Endothelial cell of umbilical vein (primary cell): ENCODE results near the gene GOLGA6L10.
"Not testable (repeated sequence)": the region's sequence is repeated elsewhere in the genome, so short reads cannot be mapped to it uniquely, and the experiment has no call there.

Source experiments
- EZH2 ChIP-seq: IDR thresholded peaks from 2 replicates; pipeline ENCODE4 v1.6.1; 2012; ENCODE audit warnings: borderline replicate concordance, low read depth, mild to moderate bottlenecking, moderate library complexity, low read length, inconsistent platforms; ENCODE audit not compliant: severe bottlenecking
- FOS ChIP-seq: IDR thresholded peaks from 2 replicates; pipeline ENCODE4 v1.6.1; 2011; ENCODE audit warnings: mild to moderate bottlenecking, low read length, moderate library complexity, borderline replicate concordance; ENCODE audit not compliant: insufficient read depth
- GATA2 ChIP-seq: IDR thresholded peaks from 2 replicates; pipeline ENCODE4 v1.7.0; 2011; ENCODE audit warnings: low read depth, mild to moderate bottlenecking, moderate library complexity, mixed read lengths, low read length; ENCODE audit not compliant: insufficient read length, insufficient read depth
- JUN ChIP-seq: IDR thresholded peaks from 2 replicates; pipeline ENCODE4 v1.6.1; 2011; ENCODE audit warnings: borderline replicate concordance, low read depth; ENCODE audit not compliant: insufficient read length, insufficient read depth
- MYC ChIP-seq: IDR thresholded peaks from one replicate; pipeline ENCODE4 v1.6.1; 2011; ENCODE audit warnings: mild to moderate bottlenecking, low read depth, low read length
- POLR2A ChIP-seq: IDR thresholded peaks from 2 replicates; pipeline ENCODE4 v1.6.1; 2012; ENCODE audit warnings: low read depth, mild to moderate bottlenecking, control low read depth, low read length
- POLR2AphosphoS5 ChIP-seq: IDR thresholded peaks from 2 replicates; pipeline ENCODE4 v1.6.1; 2012; ENCODE audit warnings: low read depth, mild to moderate bottlenecking, control low read depth, low read length, moderate library complexity; ENCODE audit not compliant: insufficient read depth
- TF ChIP-seq, protein P1 (sequence below), 2 donors: IDR thresholded peaks; 1 replicate in 1 of 2; 2 replicates in 1 of 2; pipeline ENCODE4 v1.5.1; 2011; ENCODE audit warnings: low read length in 2 of 2, mild to moderate bottlenecking in 2 of 2, moderate library complexity in 2 of 2, control low read depth in 1 of 2, inconsistent platforms in 1 of 2, low read depth in 1 of 2; ENCODE audit not compliant: insufficient read depth in 1 of 2; ENCODE audit errors: extremely low read depth in 1 of 2
- TF ChIP-seq, protein P2 (sequence below): IDR thresholded peaks from 2 replicates; pipeline ENCODE4 v1.6.1; 2011; ENCODE audit not compliant: insufficient read depth, insufficient read length

DNA sequence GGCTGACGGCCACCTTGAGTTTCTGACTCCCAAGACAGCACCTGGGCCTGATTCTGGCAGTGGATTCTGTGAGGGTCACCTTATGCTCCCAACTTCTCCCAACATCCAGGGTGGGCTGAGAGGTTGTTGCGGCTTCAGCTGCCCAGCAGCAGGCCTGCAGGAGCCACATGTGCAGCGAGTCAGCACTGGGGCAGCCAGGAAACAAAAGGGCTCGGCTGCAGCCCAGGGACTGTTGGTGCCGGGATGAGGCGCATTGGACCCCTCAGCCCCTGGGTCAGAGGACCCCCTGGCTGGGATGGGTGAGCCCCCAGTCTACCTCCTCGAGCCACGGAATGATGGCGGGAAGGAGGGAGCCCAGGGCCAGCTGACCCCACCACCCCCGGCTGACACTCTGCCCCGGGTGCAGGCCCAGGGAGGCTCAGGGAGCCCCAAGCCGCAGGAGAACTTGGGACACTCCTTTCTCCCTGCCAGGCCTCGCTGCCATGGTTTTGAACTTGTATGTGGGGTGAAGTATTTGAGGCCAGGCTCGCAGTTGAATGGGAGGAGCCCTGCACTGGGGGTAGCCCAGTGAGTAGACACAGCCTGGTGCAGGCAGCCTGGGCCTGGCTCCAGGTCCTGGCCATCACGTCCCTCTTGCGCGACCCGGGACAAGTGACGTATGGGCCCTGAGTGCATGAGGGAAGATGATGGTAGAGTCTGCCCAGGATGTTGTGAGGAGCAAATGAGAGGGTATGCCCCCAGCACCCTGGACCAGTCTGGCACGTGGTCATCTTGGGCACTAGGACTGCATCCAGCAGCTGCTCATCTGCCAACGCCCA lies 35.1 kb downstream of the GOLGA6L10 start:
- TF ChIP-seq POLR2A, EZH2, FOS, POLR2AphosphoS5, JUN, MYC, GATA2: not testable (repeated sequence)
- TF ChIP-seq, protein P1, sequence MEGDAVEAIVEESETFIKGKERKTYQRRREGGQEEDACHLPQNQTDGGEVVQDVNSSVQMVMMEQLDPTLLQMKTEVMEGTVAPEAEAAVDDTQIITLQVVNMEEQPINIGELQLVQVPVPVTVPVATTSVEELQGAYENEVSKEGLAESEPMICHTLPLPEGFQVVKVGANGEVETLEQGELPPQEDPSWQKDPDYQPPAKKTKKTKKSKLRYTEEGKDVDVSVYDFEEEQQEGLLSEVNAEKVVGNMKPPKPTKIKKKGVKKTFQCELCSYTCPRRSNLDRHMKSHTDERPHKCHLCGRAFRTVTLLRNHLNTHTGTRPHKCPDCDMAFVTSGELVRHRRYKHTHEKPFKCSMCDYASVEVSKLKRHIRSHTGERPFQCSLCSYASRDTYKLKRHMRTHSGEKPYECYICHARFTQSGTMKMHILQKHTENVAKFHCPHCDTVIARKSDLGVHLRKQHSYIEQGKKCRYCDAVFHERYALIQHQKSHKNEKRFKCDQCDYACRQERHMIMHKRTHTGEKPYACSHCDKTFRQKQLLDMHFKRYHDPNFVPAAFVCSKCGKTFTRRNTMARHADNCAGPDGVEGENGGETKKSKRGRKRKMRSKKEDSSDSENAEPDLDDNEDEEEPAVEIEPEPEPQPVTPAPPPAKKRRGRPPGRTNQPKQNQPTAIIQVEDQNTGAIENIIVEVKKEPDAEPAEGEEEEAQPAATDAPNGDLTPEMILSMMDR (IDR thresholded peaks at IDR 0.05; ENCODE audit: extremely low read depth in 1 of 2, insufficient read depth in 1 of 2, low read depth in 1 of 2, low read length in 2 of 2), result not testable (repeated sequence)
- TF ChIP-seq, protein P2, sequence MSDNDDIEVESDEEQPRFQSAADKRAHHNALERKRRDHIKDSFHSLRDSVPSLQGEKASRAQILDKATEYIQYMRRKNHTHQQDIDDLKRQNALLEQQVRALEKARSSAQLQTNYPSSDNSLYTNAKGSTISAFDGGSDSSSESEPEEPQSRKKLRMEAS, result not testable (repeated sequence)
